ENCODE results near the gene CHD8. TPM values are rescaled to one million over a fixed set of nuclear protein-coding genes. Genes with fewer than 3 reads are reported as not detected.
A peak's percentile ranks its signal among the peaks of the same experiment; 100 is the strongest.

CHD8 gene
- total and polyA plus RNA-seq, 2 of the 13 experiments (the other 11 are each of a cell fraction or from before 2014, with no cell fraction given) = 35.1 to 79.6 TPM

GRCh38 chr14:21383848-21384493 is 72.0 kb downstream of the CHD8 start, which contains the start of gene SUPT16H (continued):
- peak; percentile 82 for TF ChIP-seq POGK (CRISPR knock-in tag; conservative IDR thresholded peaks at IDR 0.05)
- TF ChIP-seq ATF4 (CRISPR knock-in tag; IDR thresholded peaks at IDR 0.05) = 0 out of 4 replicates have a peak, but pooled peaks have one; percentile 28
- peak; percentile 97 for TF ChIP-seq ZNF350 (CRISPR knock-in tag; IDR thresholded peaks at IDR 0.05; ENCODE audit: borderline replicate concordance, low read depth)
- no peak for TF ChIP-seq NFRKB (IDR thresholded peaks at IDR 0.05)
- peak; percentile 53 for TF ChIP-seq GATAD2A (CRISPR knock-in tag; IDR thresholded peaks at IDR 0.05)
- 0 out of 2 replicates have a peak, but pooled peaks have one; percentile 84 for TF ChIP-seq NCOA1 (CRISPR knock-in tag; IDR thresholded peaks at IDR 0.05)
- TF ChIP-seq RARG (CRISPR knock-in tag; IDR thresholded peaks at IDR 0.05; ENCODE audit: low read depth) = no peak
- peak; percentile 87; the same call in 1 of the 2 replicates for TF ChIP-seq ZZZ3 (CRISPR knock-in tag; IDR thresholded peaks at IDR 0.05; ENCODE audit: borderline replicate concordance)
- TF ChIP-seq ZNF138 (CRISPR knock-in tag; IDR thresholded peaks at IDR 0.05; ENCODE audit: low read depth) = no peak
- no peak for TF ChIP-seq ADNP (CRISPR knock-in tag; IDR thresholded peaks at IDR 0.05)
- no peak for TF ChIP-seq ZNF251 (CRISPR knock-in tag; IDR thresholded peaks at IDR 0.05)
- no peak for TF ChIP-seq ZNF543 (CRISPR knock-in tag; IDR thresholded peaks at IDR 0.05)
- no peak for TF ChIP-seq ZBTB49 (CRISPR knock-in tag; IDR thresholded peaks at IDR 0.05; ENCODE audit: borderline replicate concordance)
- no peak; the same call in 1 of the 2 replicates for TF ChIP-seq ZNF33B (CRISPR knock-in tag; IDR thresholded peaks at IDR 0.05)
- TF ChIP-seq KIAA2018 (CRISPR knock-in tag; IDR thresholded peaks at IDR 0.05; ENCODE audit: borderline replicate concordance) = no peak
